Body of pancreas (tissue), 4 donors: ENCODE measurements around the gene TMEM31. TPM values are rescaled to one million over a fixed set of nuclear protein-coding genes. Genes with fewer than 3 reads are reported as not detected.

Experiments used
- ATAC-seq: fragments of 150-250 bp; one replicate; pipeline ENCODE4 v1.9.1; 2016
- DNase-seq, 4 donors: peaks; one replicate each; pipeline ENCODE4 v3.0.0-alpha.2; 2019
- H3K27ac ChIP-seq, 4 donors: fragments of 200-600 bp; sonication (generic); 1 replicate in 3 of 4; 2 replicates in 1 of 4; pipeline versions ENCODE4 v1.5.1 to v1.6.1; 2016 to 2019; ENCODE audit warnings: mild to moderate bottlenecking in 1 of 4, mixed read lengths in 1 of 4, moderate library complexity in 1 of 4
- H3K27me3 ChIP-seq, 2 donors: fragments of 200-600 bp; sonication (generic); one replicate each; pipeline ENCODE4 v1.6.0; 2016; ENCODE audit warnings: mild to moderate bottlenecking in 1 of 2
- H3K36me3 ChIP-seq, 2 donors: fragments of 200-600 bp; sonication (generic); replicated peaks in 1 of 2; 2 replicates each; pipeline ENCODE4 v1.5.1; 2016; ENCODE audit warnings: low read depth in 2 of 2; ENCODE audit not compliant: insufficient read depth in 1 of 2
- H3K4me1 ChIP-seq: fragments of 200-600 bp; sonication (generic); one replicate; pipeline ENCODE4 v1.6.0; 2016
- H3K4me3 ChIP-seq, 2 donors: fragments of 200-600 bp; sonication (generic); 1 replicate in 1 of 2; 2 replicates in 1 of 2; pipeline ENCODE4 v1.5.1; 2016 to 2019
- H3K9me3 ChIP-seq, 3 donors: fragments of 200-600 bp; sonication (generic); 1 replicate in 2 of 3; 2 replicates in 1 of 3; pipeline ENCODE4 v1.5.1; 2016
- CTCF ChIP-seq, 7 experiments: fragments of 450-650 bp in 4 of 7; fragments of 200-600 bp in 3 of 7; sonication (generic) in 3 of 7; IDR thresholded peaks; one replicate each; pipeline ENCODE4 v1.5.1; 2016 to 2019; ENCODE audit warnings: antibody characterized with exemption in 7 of 7
- POLR2A ChIP-seq, 3 donors: fragments of 450-650 bp; IDR thresholded peaks; one replicate each; pipeline ENCODE4 v1.6.1; 2016; ENCODE audit warnings: antibody characterized with exemption in 3 of 3, mild to moderate bottlenecking in 2 of 3
- WGBS, 2 donors: methylation state at CpG; one replicate each; pipeline ENCODE4 v1.1.5; 2017; 5-methylcytosine and 5-hydroxymethylcytosine counted together
- intact Hi-C: fragments of 100-400 bp; cut with DNase I; formaldehyde crosslinking; loops from one replicate; pipeline ENCODE4 v1.15.1; 2023
- total RNA-seq, 2 donors: library from RNA; depleted of rRNA; stranded (reverse); fragments of >200 nt; gene quantifications; one replicate each; pipeline ENCODE4 v1.1.0, GENCODE V29; 2016

TMEM31 gene
- total RNA-seq, 2 donors from 2014 or later = not detected

GRCh38 chrX:103737696-103738095 lies 27.0 kb downstream of the TMEM31 start:
- Histone ChIP-seq H3K27me3 (no peaks in the 10 kb centered on the region), H3K27ac (no peak overlapping the region), H3K4me1 (no peaks in the 10 kb centered on the region), H3K4me3 (no peak overlapping the region), H3K9me3 (no peaks in the 10 kb centered on the region), H3K36me3 (no peaks in the 10 kb centered on the region)
- intact Hi-C loops = no loop called here
- DNase-seq (no peak), ATAC-seq (no peak)
- no peak for TF ChIP-seq POLR2A (IDR thresholded peaks at IDR 0.05)
- no peak for TF ChIP-seq CTCF (IDR thresholded peaks at IDR 0.05)

- no peak overlapping the region for H3K27ac ChIP-seq
- 92 to 100% methylated on average over 1 of the region's 1 CpG for WGBS, 2 donors
- ATAC-seq (no peak), DNase-seq (no peak)
- H3K4me3 ChIP-seq = no peak overlapping the region
- H3K27me3 ChIP-seq = no peaks in the 10 kb centered on the region
- no peak for TF ChIP-seq CTCF (IDR thresholded peaks at IDR 0.05)
- TF ChIP-seq POLR2A (IDR thresholded peaks at IDR 0.05) = no peak
- no peaks in the 10 kb centered on the region for H3K9me3 ChIP-seq
- intact Hi-C loops = no loop called here
- H3K36me3 ChIP-seq = no peaks in the 10 kb centered on the region
- H3K4me1 ChIP-seq = no peaks in the 10 kb centered on the region
Measured at GRCh38 chrX:103739421-103739820, 28.7 kb downstream of the TMEM31 start.

GRCh38 chrX:103741879-103742278 lies 31.2 kb downstream of the TMEM31 start:
- no peaks in the 10 kb centered on the region for H3K36me3 ChIP-seq
- WGBS, 2 donors = 58 to 90% methylated on average over 1 of the region's 1 CpG
- H3K9me3 ChIP-seq = no peaks in the 10 kb centered on the region
- no peak for ATAC-seq
- H3K4me3 ChIP-seq = no peak overlapping the region
- no peak for TF ChIP-seq CTCF (IDR thresholded peaks at IDR 0.05)
- TF ChIP-seq POLR2A (IDR thresholded peaks at IDR 0.05) = no peak
- intact Hi-C loops = no loop called here
- no peaks in the 10 kb centered on the region for H3K27me3 ChIP-seq
- no peak overlapping the region for H3K27ac ChIP-seq
- DNase-seq = no peak
- H3K4me1 ChIP-seq = no peaks in the 10 kb centered on the region

- Histone ChIP-seq H3K4me1 (no peaks in the 10 kb centered on the region), H3K36me3 (no peaks in the 10 kb centered on the region), H3K27me3 (no peaks in the 10 kb centered on the region), H3K4me3 (no peak overlapping the region), H3K9me3 (no peaks in the 10 kb centered on the region), H3K27ac (no peak overlapping the region)
- DNase-seq (no peak), ATAC-seq (no peak)
- WGBS, 2 donors = 83 to 86% methylated on average over 6 of the region's 6 CpGs
- intact Hi-C loops = no loop called here
- TF ChIP-seq POLR2A (IDR thresholded peaks at IDR 0.05) (no peak), CTCF (IDR thresholded peaks at IDR 0.05) (no peak)
Measured at GRCh38 chrX:103742339-103742738, 31.6 kb downstream of the TMEM31 start.

GRCh38 chrX:103747163-103747562 lies 36.5 kb downstream of the TMEM31 start:
- no peak for TF ChIP-seq CTCF (IDR thresholded peaks at IDR 0.05)
- no peak for TF ChIP-seq POLR2A (IDR thresholded peaks at IDR 0.05)
- no peaks in the 10 kb centered on the region for H3K27me3 ChIP-seq
- H3K4me3 ChIP-seq = no peak overlapping the region
- ATAC-seq (no peak), DNase-seq (no peak)
- intact Hi-C loops = no loop called here
- no peaks in the 10 kb centered on the region for H3K36me3 ChIP-seq
- H3K27ac ChIP-seq = no peak overlapping the region
- no peaks in the 10 kb centered on the region for H3K4me1 ChIP-seq
- no peaks in the 10 kb centered on the region for H3K9me3 ChIP-seq
- 71 to 92% methylated on average over 1 to 2 of the region's 2 CpGs for WGBS, 2 donors
